Kidney (tissue), 14 donors: ENCODE measurements around the gene MSI2. TPM values are rescaled to one million over a fixed set of nuclear protein-coding genes. Genes with fewer than 3 reads are reported as not detected.

Experiments used
- DNase-seq, 5 donors: peaks; one replicate each; pipeline ENCODE4 v3.0.0-alpha.2; 2013 to 2020
- FAIRE-seq: peaks from 2 replicates; lab custom pipeline; 2012; peaks lifted over from hg19 to GRCh38; lab: Jason Lieb, UNC
- H3K27ac ChIP-seq, 2 donors: one replicate each; pipeline ENCODE4 v1.7.0; 2013; ENCODE audit warnings: low read depth in 2 of 2, low read length in 2 of 2, inconsistent platforms in 1 of 2
- H3K27me3 ChIP-seq: one replicate; pipeline ENCODE4 v1.7.1; 2013; ENCODE audit warnings: low read length, inconsistent platforms; ENCODE audit not compliant: control insufficient read depth, insufficient read depth
- H3K36me3 ChIP-seq, 3 donors: one replicate each; pipeline versions ENCODE4 v1.7.0 to v1.7.1; 2013; ENCODE audit warnings: low read length in 3 of 3, control low read depth in 1 of 3, inconsistent platforms in 1 of 3; ENCODE audit not compliant: insufficient read depth in 3 of 3, control insufficient read depth in 2 of 3
- H3K4me1 ChIP-seq, 3 donors: one replicate each; pipeline versions ENCODE4 v1.7.0 to v1.7.1; 2013; ENCODE audit warnings: low read length in 3 of 3, inconsistent platforms in 1 of 3, low read depth in 1 of 3; ENCODE audit not compliant: control insufficient read depth in 2 of 3, insufficient read depth in 2 of 3
- H3K4me3 ChIP-seq, 3 donors: one replicate each; pipeline versions ENCODE4 v1.7.0 to v1.8.1; 2013; ENCODE audit warnings: low read length in 3 of 3, control low read depth in 1 of 3, inconsistent platforms in 1 of 3
- H3K9ac ChIP-seq, 3 donors: one replicate each; pipeline versions ENCODE4 v1.7.0 to v1.7.1; 2013; ENCODE audit warnings: low read length in 3 of 3, control low read depth in 1 of 3, inconsistent platforms in 1 of 3
- H3K9me3 ChIP-seq, 3 donors: one replicate each; pipeline versions ENCODE4 v1.7.0 to v1.7.1; 2013; ENCODE audit warnings: low read length in 3 of 3, control low read depth in 1 of 3, inconsistent platforms in 1 of 3; ENCODE audit not compliant: control insufficient read depth in 2 of 3, insufficient read depth in 1 of 3
- CTCF ChIP-seq: IDR thresholded peaks from 3 replicates; pipeline ENCODE4 v1.5.1; 2012; ENCODE audit warnings: mild to moderate bottlenecking, moderate library complexity, borderline replicate concordance; ENCODE audit not compliant: insufficient read depth; ENCODE audit errors: extremely low read depth
- intact Hi-C: fragments of 100-400 bp; cut with DNase I; formaldehyde crosslinking; loops from one replicate; pipeline ENCODE4 v1.11.1; 2022
- polyA plus RNA-seq: library from polyadenylated mRNA; stranded (reverse); fragments of 350-450 nt; fragmentation: Illumina TruSeq; extraction: RNeasy Lipid Tissue Mini Kit (QIAGEN cat#74804); gene quantifications from one replicate; pipeline ENCODE4 v1.2.3, GENCODE V29; 2014; ENCODE audit warnings: low read depth, low replicate concordance; ENCODE audit not compliant: insufficient read depth
- total RNA-seq: library from RNA; stranded (reverse); fragmentation: NEBNext Ultra II Directional; extraction: Animal tissue kit (Norgen Biotek cat#: 25700); gene quantifications from one replicate; pipeline ENCODE4 v1.2.1, GENCODE V29; 2021
- donor health status: control.
- donor health status: control.
- donor health status: control.
- donor health status: control.
- donor health status: control.
- donor health status: DM: yes; HTN: yes; CAD: no.
- donor health status: Normal renal cell carcinoma (clear cell type).

Gene MSI2
- total and polyA plus RNA-seq, 2 donors from 2014 or later = 69.2 to 151 TPM

- FAIRE-seq = no peak
- intact Hi-C loops = no loop called here
- Histone ChIP-seq H3K27me3 (no peaks in the 10 kb centered on the region), H3K4me1 (peaks cover 0 to 9% (median 0%) of the 10 kb centered on the region in 3 donors), H3K9ac (no peak overlapping the region), H3K9me3 (no peaks in the 10 kb centered on the region), H3K27ac (no peak overlapping the region), H3K4me3 (no peak overlapping the region), H3K36me3 (peaks cover 0 to 10% (median 6%) of the 10 kb centered on the region in 3 donors)
- TF ChIP-seq CTCF = no peak
- DNase-seq = peak in 1 of 5 donors; percentile 28
Observed at GRCh38 chr17:57672971-57673370, 416.6 kb downstream of the MSI2 start.

- DNase-seq (peak in 1 of 5 donors; percentile 20), FAIRE-seq (no peak)
- Histone ChIP-seq H3K4me3 (no peak overlapping the region), H3K36me3 (peaks cover 0 to 10% (median 6%) of the 10 kb centered on the region in 3 donors), H3K27ac (no peak overlapping the region), H3K9ac (no peak overlapping the region), H3K27me3 (no peaks in the 10 kb centered on the region), H3K4me1 (peaks cover 0 to 9% (median 0%) of the 10 kb centered on the region in 3 donors), H3K9me3 (no peaks in the 10 kb centered on the region)
- TF ChIP-seq CTCF = no peak
- intact Hi-C loops = no loop called here
Observed at GRCh38 chr17:57674894-57675293, 418.6 kb downstream of the MSI2 start.

GRCh38 chr17:57675427-57676387, 419.4 kb downstream of the MSI2 start:
- no peak overlapping the region for H3K9ac ChIP-seq
- no peak for TF ChIP-seq CTCF
- peak in 1 of 5 donors; percentile 20 for DNase-seq
- H3K4me1 ChIP-seq = peaks cover 0 to 9% (median 0%) of the 10 kb centered on the region in 3 donors
- no peak for FAIRE-seq
- H3K36me3 ChIP-seq = peaks cover 0 to 10% (median 6%) of the 10 kb centered on the region in 3 donors
- intact Hi-C loops = no loop called here
- H3K4me3 ChIP-seq = no peak overlapping the region
- H3K27me3 ChIP-seq = no peaks in the 10 kb centered on the region
- H3K27ac ChIP-seq = no peak overlapping the region
- H3K9me3 ChIP-seq = no peaks in the 10 kb centered on the region
